A549 (cell line): ENCODE measurements around the gene PTPRJ.

Source experiments
- CTCF ChIP-seq: fragments of >200 bp; sonication (Bioruptor Twin); formaldehyde crosslinking; IDR thresholded peaks from 3 replicates; pipeline ENCODE4 v1.5.1; 2016
- POLR2A ChIP-seq: IDR thresholded peaks from 2 replicates; pipeline ENCODE4 v1.6.1; 2012; ENCODE audit warnings: mild to moderate bottlenecking, low read length
- POLR2AphosphoS2 ChIP-seq: conservative IDR thresholded peaks from 2 replicates; pipeline ENCODE4 v1.6.1; 2012; ENCODE audit warnings: low read length, improper control_type of control experiment, inconsistent platforms
- RAD21 ChIP-seq, 2 experiments: fragments of >200 bp in 1 of 2; sonication (Bioruptor Twin) in 1 of 2; formaldehyde crosslinking in 1 of 2; IDR thresholded peaks in 1 of 2; conservative IDR thresholded peaks in 1 of 2; 2 replicates in 1 of 2; 3 replicates in 1 of 2; pipeline ENCODE4 v1.6.1; 2012 to 2018; ENCODE audit warnings: inconsistent platforms in 1 of 2

DNA sequence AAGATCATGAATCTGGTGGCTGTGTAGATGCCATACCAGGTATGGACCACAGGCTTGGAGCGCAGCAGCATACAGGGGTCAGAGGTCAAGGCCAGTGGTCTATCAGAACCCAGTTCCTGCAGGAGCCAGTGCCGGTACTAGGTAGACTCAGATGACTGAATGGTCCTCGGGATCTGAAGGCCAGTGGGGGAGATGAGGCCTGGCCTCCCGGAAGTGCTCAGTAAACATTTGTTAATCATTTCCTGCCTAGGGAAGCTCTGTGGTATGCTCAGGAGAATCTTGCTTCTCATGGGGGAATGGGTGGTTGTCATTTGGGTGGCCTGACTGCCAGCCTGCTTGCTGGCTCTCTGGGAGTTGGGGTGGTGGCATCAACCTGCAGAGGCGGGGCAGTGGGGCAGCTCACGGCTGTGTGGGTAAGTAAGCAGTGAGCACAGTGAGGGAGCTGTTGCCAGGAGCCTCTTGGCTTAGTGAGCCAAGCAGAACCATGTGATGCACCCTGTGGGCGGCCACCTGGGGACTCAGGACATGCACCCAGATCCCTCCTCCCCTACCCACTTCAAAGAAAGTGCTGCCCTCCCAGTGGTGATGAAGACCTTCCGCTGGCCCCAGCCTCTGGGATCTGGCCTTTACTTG is 33.0 kb downstream of the PTPRJ start:
- TF ChIP-seq POLR2A, result no peak
- TF ChIP-seq CTCF, result no peak
- TF ChIP-seq RAD21 (conservative IDR thresholded peaks at IDR 0.05 in 1 of 2, IDR thresholded peaks at IDR 0.05 in 1 of 2), result 0 out of 5 replicates have a peak, but pooled peaks of 1 of the 2 experiments have one; percentile 2
- no peak for TF ChIP-seq POLR2AphosphoS2
